LNCaP clone FGC (cell line): Measurements from ENCODE around the gene SCN8A.
"Not testable (repeated sequence)": the region's sequence is repeated elsewhere in the genome, so short reads cannot be mapped to it uniquely, and the experiment has no call there.

Experiments used
- DNase-seq: peaks from one replicate; pipeline ENCODE4 v3.0.0-alpha.2; 2011; ENCODE audit warnings: low read depth
- H3K4me3 ChIP-seq: 2 replicates; pipeline ENCODE4 v1.5.1; 2011; ENCODE audit warnings: mild to moderate bottlenecking, low read depth, low read length, control low read depth
- TF ChIP-seq, protein P1 (sequence below): IDR thresholded peaks from 2 replicates; pipeline ENCODE4 v1.5.1; 2012; ENCODE audit warnings: mild to moderate bottlenecking; ENCODE audit not compliant: control insufficient read depth, insufficient read depth; ENCODE audit errors: extremely low read depth

SCN8A gene

DNA sequence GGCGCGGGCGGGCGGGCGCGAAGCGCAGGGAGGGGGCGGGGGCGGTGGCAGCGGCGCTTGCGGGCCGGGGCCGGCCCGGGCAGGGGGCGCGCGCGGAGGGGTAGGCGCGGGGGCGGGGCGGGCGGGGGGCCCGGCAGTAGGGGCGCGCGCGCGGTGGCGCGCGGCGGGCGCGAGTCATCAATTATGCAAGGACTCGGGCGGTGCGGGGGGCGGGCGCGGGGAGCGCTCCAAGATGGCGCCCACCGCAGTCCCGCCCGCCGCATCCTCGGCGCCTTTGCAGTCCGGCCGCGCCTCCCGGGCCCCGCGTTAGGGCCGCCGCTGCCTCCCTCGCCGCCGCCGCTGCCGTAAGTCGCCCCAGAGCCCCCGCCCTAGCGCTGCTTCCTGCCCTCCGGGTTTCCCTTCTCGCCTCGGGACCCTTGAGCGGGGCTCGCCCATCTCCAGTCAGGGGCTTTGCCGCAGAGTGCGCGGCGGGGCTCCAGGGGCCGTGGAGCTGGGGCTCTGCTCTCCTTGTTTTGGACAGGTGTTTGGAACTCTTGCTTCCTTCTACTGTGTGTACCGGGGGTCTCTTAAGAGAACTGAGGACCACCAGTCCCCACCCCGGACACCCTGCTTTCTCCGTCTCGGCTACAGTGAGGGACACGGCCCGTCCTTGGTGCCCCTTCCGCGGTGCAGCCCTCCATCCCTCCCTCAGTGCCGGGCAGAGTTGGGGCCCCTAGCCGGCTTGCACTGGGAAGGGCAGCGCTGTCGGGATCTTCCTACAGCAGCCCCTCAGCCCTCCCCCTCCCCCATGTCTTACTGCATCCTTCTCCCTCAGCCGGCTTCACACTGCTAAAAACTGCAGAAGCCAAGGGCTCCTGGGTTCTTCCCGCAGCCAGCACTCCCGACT is at the start of gene SCN8A:
SCN8A (plus strand) TSS at position 218 of the 886 bp plus-strand sequence. CDS start 71,585 bp downstream, outside the sequence.
- DNase-seq: no peak
- TF ChIP-seq, protein P1, sequence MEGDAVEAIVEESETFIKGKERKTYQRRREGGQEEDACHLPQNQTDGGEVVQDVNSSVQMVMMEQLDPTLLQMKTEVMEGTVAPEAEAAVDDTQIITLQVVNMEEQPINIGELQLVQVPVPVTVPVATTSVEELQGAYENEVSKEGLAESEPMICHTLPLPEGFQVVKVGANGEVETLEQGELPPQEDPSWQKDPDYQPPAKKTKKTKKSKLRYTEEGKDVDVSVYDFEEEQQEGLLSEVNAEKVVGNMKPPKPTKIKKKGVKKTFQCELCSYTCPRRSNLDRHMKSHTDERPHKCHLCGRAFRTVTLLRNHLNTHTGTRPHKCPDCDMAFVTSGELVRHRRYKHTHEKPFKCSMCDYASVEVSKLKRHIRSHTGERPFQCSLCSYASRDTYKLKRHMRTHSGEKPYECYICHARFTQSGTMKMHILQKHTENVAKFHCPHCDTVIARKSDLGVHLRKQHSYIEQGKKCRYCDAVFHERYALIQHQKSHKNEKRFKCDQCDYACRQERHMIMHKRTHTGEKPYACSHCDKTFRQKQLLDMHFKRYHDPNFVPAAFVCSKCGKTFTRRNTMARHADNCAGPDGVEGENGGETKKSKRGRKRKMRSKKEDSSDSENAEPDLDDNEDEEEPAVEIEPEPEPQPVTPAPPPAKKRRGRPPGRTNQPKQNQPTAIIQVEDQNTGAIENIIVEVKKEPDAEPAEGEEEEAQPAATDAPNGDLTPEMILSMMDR: no peak
- H3K4me3 ChIP-seq: peak within 1 kb of the TSS; percentile 51

DNA sequence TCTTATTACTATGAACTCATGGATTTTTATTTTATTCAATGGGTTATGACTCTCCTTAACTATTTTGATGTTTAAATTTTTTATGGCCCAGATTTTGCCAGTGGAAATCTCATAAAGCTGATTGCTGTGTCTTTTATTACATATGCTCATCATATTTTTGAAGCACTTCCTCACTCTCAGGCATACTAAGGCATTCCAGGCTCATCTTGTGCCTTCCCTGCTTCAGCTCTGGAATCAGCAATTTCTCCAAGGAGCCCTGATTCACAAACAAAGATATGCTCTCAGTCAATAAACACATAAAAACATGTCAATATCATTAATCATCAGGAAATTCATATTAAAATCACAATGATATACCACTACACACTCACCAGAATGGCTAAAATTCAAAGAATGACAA is 44.9 kb upstream of the SCN8A start:
- TF ChIP-seq, protein P1: no peak
- no peak overlapping the region for H3K4me3 ChIP-seq
- no peak for DNase-seq

DNA sequence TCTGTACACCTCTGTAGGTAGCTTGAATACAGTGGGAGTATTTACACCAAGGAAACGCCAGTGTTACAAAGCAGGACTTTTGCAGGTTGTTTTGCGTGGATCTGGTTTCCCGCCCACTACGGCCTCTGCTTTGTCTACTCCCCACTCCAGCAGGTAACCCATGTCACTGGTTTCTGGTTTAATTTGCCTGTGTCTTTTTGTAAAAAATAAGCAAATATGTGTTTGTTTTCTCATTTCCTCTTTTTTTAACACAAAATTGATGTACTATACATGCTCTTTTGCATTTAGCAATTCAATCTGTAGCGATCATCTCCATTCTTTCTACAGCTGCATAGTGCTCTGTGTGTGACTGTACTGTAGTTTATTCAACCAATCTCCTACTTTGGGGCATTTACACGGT is 43.4 kb upstream of the SCN8A start:
- no peak for DNase-seq
- TF ChIP-seq, protein P1: no peak

GRCh38 chr12:51548241-51548640 is 42.8 kb upstream of the SCN8A start:
- no peak overlapping the region for H3K4me3 ChIP-seq
- no peak for DNase-seq
- TF ChIP-seq, protein P1: no peak

More for the DNA sequence above, 43.4 kb upstream of the SCN8A start:
- no peak overlapping the region for H3K4me3 ChIP-seq

- no peak for DNase-seq
- H3K4me3 ChIP-seq: no peak overlapping the region
- TF ChIP-seq, protein P1: no peak
Observed at GRCh38 chr12:51549637-51550036, 41.4 kb upstream of the SCN8A start.

- H3K4me3 ChIP-seq: peak overlapping the region; percentile 36
- not testable (repeated sequence) for DNase-seq
Observed at GRCh38 chr12:51568271-51569032, 22.6 kb upstream of the SCN8A start.

DNA sequence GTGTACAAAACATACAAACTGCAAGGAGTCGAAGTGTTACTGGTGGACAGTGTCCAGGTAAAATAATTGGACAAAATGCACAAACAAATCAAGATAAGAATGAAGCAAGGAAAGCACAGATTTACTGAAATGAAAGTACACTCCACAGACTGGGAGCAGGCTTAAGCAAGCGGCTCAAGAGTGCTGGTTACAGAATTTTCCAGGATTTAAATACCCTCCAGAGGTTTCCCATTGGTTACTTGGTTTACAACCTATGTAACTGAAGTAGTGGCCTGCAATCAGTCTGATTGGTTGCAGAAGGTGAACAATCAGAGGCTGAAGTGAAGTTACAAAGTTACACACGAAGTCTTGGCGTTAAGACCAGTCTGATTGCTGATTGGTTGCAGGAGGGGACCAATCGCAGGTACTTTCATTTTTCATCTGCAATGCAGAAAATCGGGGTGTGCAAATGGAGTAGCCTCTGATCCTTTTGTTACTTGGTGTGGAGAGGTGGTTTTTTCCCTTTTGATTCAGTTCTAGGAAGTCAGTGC is 11.6 kb upstream of the SCN8A start:
- peak overlapping the region; percentile 14 for H3K4me3 ChIP-seq
- DNase-seq: no peak
- TF ChIP-seq, protein P1: no peak
